WERI-Rb-1 (cell line): ENCODE results near the gene SOX18.

Experiments
- DNase-seq: peaks from one replicate; pipeline ENCODE4 v3.0.0-alpha.2; 2020
- H3K27ac ChIP-seq: fragments of 250-450 bp; sonication (Bioruptor Pico); 2 replicates; pipeline ENCODE4 v1.5.1; 2020; ENCODE audit warnings: mild to moderate bottlenecking, moderate library complexity
- H3K27me3 ChIP-seq: fragments of 250-450 bp; sonication (Bioruptor Pico); 2 replicates; pipeline ENCODE4 v1.5.1; 2021; ENCODE audit warnings: mild to moderate bottlenecking, low read depth, moderate library complexity; ENCODE audit not compliant: insufficient read depth, severe bottlenecking
- H3K36me3 ChIP-seq: fragments of 250-450 bp; sonication (Bioruptor Pico); 2 replicates; pipeline ENCODE4 v1.5.1; 2020; ENCODE audit warnings: mild to moderate bottlenecking, moderate library complexity
- H3K4me3 ChIP-seq: 2 replicates; pipeline ENCODE4 v1.5.1; 2011; ENCODE audit warnings: low read depth, mild to moderate bottlenecking, control low read depth, low read length
- H3K9me3 ChIP-seq: fragments of 250-450 bp; sonication (Bioruptor Pico); 2 replicates; pipeline ENCODE4 v1.5.1; 2021; ENCODE audit warnings: mild to moderate bottlenecking, moderate library complexity; ENCODE audit not compliant: severe bottlenecking
- CTCF ChIP-seq: IDR thresholded peaks from 2 replicates; pipeline ENCODE4 v1.5.1; 2011; ENCODE audit warnings: low read depth, mild to moderate bottlenecking, control low read depth, inconsistent platforms, low read length

SOX18 gene

GRCh38 chr20:64082126-64082731, 32.8 kb upstream of the SOX18 start:
- Histone ChIP-seq H3K27ac (no peak overlapping the region), H3K9me3 (no peaks in the 10 kb centered on the region), H3K27me3 (no peaks in the 10 kb centered on the region), H3K36me3 (no peaks in the 10 kb centered on the region), H3K4me3 (no peak overlapping the region)
- TF ChIP-seq CTCF, result no peak
- no peak for DNase-seq

GRCh38 chr20:64081624-64081964, 32.2 kb upstream of the SOX18 start:
- Histone ChIP-seq H3K4me3 (no peak overlapping the region), H3K27me3 (no peaks in the 10 kb centered on the region), H3K9me3 (no peaks in the 10 kb centered on the region), H3K36me3 (no peaks in the 10 kb centered on the region), H3K27ac (no peak overlapping the region)
- DNase-seq, result no peak
- TF ChIP-seq CTCF, result no peak

- Histone ChIP-seq H3K27me3 (no peaks in the 10 kb centered on the region), H3K27ac (no peak overlapping the region), H3K36me3 (no peaks in the 10 kb centered on the region), H3K4me3 (no peak overlapping the region), H3K9me3 (no peaks in the 10 kb centered on the region)
- no peak for TF ChIP-seq CTCF
- no peak for DNase-seq
These were observed 31.6 kb upstream of the SOX18 start for GRCh38 chr20:64080813-64081623.

- no peaks in the 10 kb centered on the region for H3K36me3 ChIP-seq
- peak within 1 kb of the TSS; percentile 45 for H3K27ac ChIP-seq
- no peak for DNase-seq
- TF ChIP-seq CTCF, result no peak
- peak within 1 kb of the TSS; percentile 64 for H3K4me3 ChIP-seq
- H3K9me3 ChIP-seq, result no peaks in the 10 kb centered on the region
- H3K27me3 ChIP-seq, result no peaks in the 10 kb centered on the region
These were observed 30.8 kb upstream of the SOX18 start, which contains the start of gene OPRL1 for GRCh38 chr20:64080013-64080812. OPRL1 (plus strand) TSS chr20:64080082; CDS start chr20:64092721, 12,639 bp downstream.

GRCh38 chr20:64079273-64080012, 30.0 kb upstream of the SOX18 start, which contains the start of gene RGS19:
RGS19 (minus strand) TSS chr20:64079518; CDS start chr20:64076886, 2,632 bp downstream.
- H3K27me3 ChIP-seq, result no peaks in the 10 kb centered on the region
- TF ChIP-seq CTCF, result no peak
- no peaks in the 10 kb centered on the region for H3K36me3 ChIP-seq
- H3K9me3 ChIP-seq, result no peaks in the 10 kb centered on the region
- peak within 1 kb of the TSS; percentile 45 for H3K27ac ChIP-seq
- DNase-seq, result peak; percentile 55
- peak within 1 kb of the TSS; percentile 64 for H3K4me3 ChIP-seq
